HEK293T (cell line): ENCODE results near the gene AP2A1.

Experiments
- ARNT ChIP-seq: fragments of 450-650 bp; IDR thresholded peaks from 2 replicates; pipeline ENCODE4 v1.6.1; 2017; ENCODE audit warnings: mild to moderate bottlenecking
- BHLHE40 ChIP-seq: fragments of 450-650 bp; IDR thresholded peaks from 2 replicates; pipeline ENCODE4 v1.6.1; 2016; ENCODE audit warnings: mild to moderate bottlenecking, moderate library complexity, borderline replicate concordance
- CTBP1 ChIP-seq: fragments of 450-650 bp; IDR thresholded peaks from 2 replicates; pipeline ENCODE4 v1.6.1; 2016; ENCODE audit warnings: borderline replicate concordance
- FOXA1 ChIP-seq: fragments of 450-650 bp; IDR thresholded peaks from 2 replicates; pipeline ENCODE4 v1.6.1; 2016; ENCODE audit warnings: mild to moderate bottlenecking
- FOXK2 ChIP-seq: fragments of 450-650 bp; IDR thresholded peaks from 2 replicates; pipeline ENCODE4 v1.6.1; 2016; ENCODE audit warnings: mild to moderate bottlenecking
- HDGF ChIP-seq: fragments of 450-650 bp; IDR thresholded peaks from 2 replicates; pipeline ENCODE4 v1.6.1; 2017; ENCODE audit warnings: antibody characterized with exemption, borderline replicate concordance
- L3MBTL2 ChIP-seq: fragments of 450-650 bp; conservative IDR thresholded peaks from 2 replicates; pipeline ENCODE4 v1.6.1; 2016; ENCODE audit warnings: mild to moderate bottlenecking
- SP1 ChIP-seq: fragments of 450-650 bp; IDR thresholded peaks from 2 replicates; pipeline ENCODE4 v1.6.1; 2017
- SUZ12 ChIP-seq: fragments of 450-650 bp; IDR thresholded peaks from 2 replicates; pipeline ENCODE4 v1.6.1; 2016; ENCODE audit warnings: mild to moderate bottlenecking
- TARDBP ChIP-seq: fragments of 450-650 bp; IDR thresholded peaks from 2 replicates; pipeline ENCODE4 v1.6.1; 2016
- ZNF384 ChIP-seq: fragments of 450-650 bp; IDR thresholded peaks from 2 replicates; pipeline ENCODE4 v1.6.1; 2016

DNA sequence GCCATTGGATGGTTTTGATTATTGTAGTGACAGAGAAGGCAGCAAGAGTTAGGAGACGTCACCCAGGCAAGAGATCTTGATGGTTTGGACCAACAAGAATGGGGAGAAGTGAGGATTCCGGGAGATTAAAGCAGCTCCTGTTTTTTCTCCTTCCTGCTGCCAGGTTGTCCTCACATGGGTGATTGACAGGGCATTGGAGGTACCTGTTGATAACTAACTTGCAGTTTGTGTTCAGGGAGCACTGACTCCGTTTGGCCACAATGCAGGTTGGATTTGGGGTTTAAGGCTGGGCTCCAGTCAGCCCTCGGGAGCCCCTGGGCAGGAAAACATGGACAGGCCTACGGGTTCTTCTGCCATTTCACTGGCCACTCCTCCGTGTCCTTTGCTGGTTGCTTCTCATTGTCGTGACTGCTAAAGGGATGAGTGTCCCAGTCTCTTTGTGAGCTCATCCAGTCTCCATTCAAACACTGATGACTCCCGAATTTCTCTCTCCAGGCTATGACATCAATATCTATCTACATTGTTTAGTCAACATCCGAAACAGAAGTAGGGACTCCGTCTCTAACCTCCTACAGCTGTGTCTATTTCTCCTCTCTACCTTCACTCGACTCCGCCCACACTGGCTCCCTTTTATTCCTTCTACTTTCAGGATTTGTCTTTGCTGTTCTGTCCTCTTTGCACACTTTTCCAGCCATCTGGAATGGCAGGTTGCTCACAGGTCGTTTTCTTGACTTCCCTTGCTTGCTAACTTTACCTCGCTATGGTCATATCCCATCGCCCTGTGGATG, 82.8 kb downstream of the AP2A1 start:
- no peak for TF ChIP-seq SUZ12
- no peak for TF ChIP-seq BHLHE40
- no peak for TF ChIP-seq CTBP1
- no peak for TF ChIP-seq HDGF
- TF ChIP-seq SP1: no peak
- TF ChIP-seq TARDBP: no peak
- TF ChIP-seq FOXA1: no peak
- TF ChIP-seq ARNT: no peak
- TF ChIP-seq ZNF384: no peak
- no peak for TF ChIP-seq FOXK2
- no peak for TF ChIP-seq L3MBTL2
